Endothelial cell of umbilical vein (primary cell): ENCODE data around the gene ITM2B. TPM values are rescaled to one million over a fixed set of nuclear protein-coding genes. Genes with fewer than 3 reads are reported as not detected.

Source experiments
- BruUV-seq: library from RNA; stranded (reverse); fragments of 400-500 nt; replicated peaks from 2 replicates; lab custom pipeline; 2021; lab: Mats Ljungman, UMichigan
- CTCF ChIA-PET: fragments of 300-600, 350-600 bp; sonication (Branson Sonifier 250); formaldehyde crosslinking; loops from one replicate; lab custom pipeline; 2021; ENCODE audit warnings: antibody characterized with exemption, inconsistent platforms; lab: Charles Lee
- POLR2A ChIA-PET: fragments of 300-600, 350-600 bp; sonication (Branson Sonifier 250); formaldehyde crosslinking; loops from one replicate; lab custom pipeline; 2021; ENCODE audit warnings: antibody characterized with exemption, inconsistent platforms; lab: Charles Lee
- DNase-seq: peaks from one replicate; pipeline ENCODE4 v3.0.0-alpha.2; 2011; ENCODE audit warnings: low read depth, low spot score
- FAIRE-seq: peaks from 2 replicates; lab custom pipeline; 2011; peaks lifted over from hg19 to GRCh38; lab: Jason Lieb, UNC
- H2AFZ ChIP-seq: 2 replicates; pipeline ENCODE4 v1.6.0; 2012; ENCODE audit warnings: low read depth, low read length, control low read depth, inconsistent platforms
- H3K27ac ChIP-seq: 2 replicates; pipeline ENCODE4 v1.5.1; 2011; ENCODE audit warnings: low read depth, mild to moderate bottlenecking, control low read depth, low read length, moderate library complexity; ENCODE audit not compliant: insufficient read depth
- H3K27me3 ChIP-seq, 2 experiments: 2 replicates each; pipeline versions ENCODE4 v1.6.0 to v1.6.1; 2011; ENCODE audit warnings: low read length in 2 of 2, mixed read lengths in 1 of 2; ENCODE audit not compliant: control insufficient read depth in 2 of 2, insufficient read depth in 2 of 2
- H3K36me3 ChIP-seq, 2 experiments: 2 replicates in 1 of 2; 3 replicates in 1 of 2; pipeline ENCODE4 v1.5.1; 2011; ENCODE audit warnings: low read length in 2 of 2, mild to moderate bottlenecking in 1 of 2, moderate library complexity in 1 of 2; ENCODE audit not compliant: control insufficient read depth in 2 of 2, insufficient read depth in 2 of 2; ENCODE audit errors: extremely low read depth in 1 of 2
- H3K4me1 ChIP-seq: 3 replicates; pipeline ENCODE4 v1.5.1; 2011; ENCODE audit warnings: mild to moderate bottlenecking, low read length; ENCODE audit not compliant: control insufficient read depth, insufficient read depth; ENCODE audit errors: extremely low read depth
- H3K4me2 ChIP-seq: 2 replicates; pipeline ENCODE4 v1.6.1; 2011; ENCODE audit warnings: low read length, control low read depth, mixed read lengths; ENCODE audit not compliant: insufficient read depth
- H3K4me3 ChIP-seq, 3 experiments: fragments of 200-600 bp in 1 of 3; sonication (generic), shearing (Covaris generic) in 1 of 3; replicated peaks in 1 of 3; 2 replicates each; pipeline ENCODE4 v1.5.1; 2011 to 2016; ENCODE audit warnings: control low read depth in 3 of 3, low read length in 3 of 3, mild to moderate bottlenecking in 2 of 3, inconsistent platforms in 1 of 3, low read depth in 1 of 3, moderate library complexity in 1 of 3; ENCODE audit not compliant: insufficient read depth in 1 of 3
- H3K79me2 ChIP-seq: 2 replicates; pipeline ENCODE4 v1.6.0; 2012; ENCODE audit warnings: low read length, inconsistent platforms; ENCODE audit not compliant: control insufficient read depth, insufficient read depth
- H3K9ac ChIP-seq: replicated peaks from 2 replicates; pipeline ENCODE3; 2011; ENCODE audit warnings: low read length, control low read depth; ENCODE audit not compliant: insufficient read depth; ENCODE audit errors: extremely low read depth
- H3K9me1 ChIP-seq: replicated peaks from 3 replicates; pipeline ENCODE4 v1.6.0; 2011; ENCODE audit warnings: mild to moderate bottlenecking, low read length; ENCODE audit not compliant: control insufficient read depth, insufficient read depth; ENCODE audit errors: extremely low read depth
- H3K9me3 ChIP-seq: replicated peaks from 2 replicates; pipeline ENCODE4 v1.5.1; 2012; ENCODE audit warnings: low read length, inconsistent platforms; ENCODE audit not compliant: control insufficient read depth, insufficient read depth
- H4K20me1 ChIP-seq: replicated peaks from 2 replicates; pipeline ENCODE3; 2011; ENCODE audit warnings: mild to moderate bottlenecking, low read length; ENCODE audit not compliant: control insufficient read depth, insufficient read depth; ENCODE audit errors: extremely low read depth
- EZH2 ChIP-seq: IDR thresholded peaks from 2 replicates; pipeline ENCODE4 v1.6.1; 2012; ENCODE audit warnings: borderline replicate concordance, low read depth, mild to moderate bottlenecking, moderate library complexity, low read length, inconsistent platforms; ENCODE audit not compliant: severe bottlenecking
- FOS ChIP-seq: IDR thresholded peaks from 2 replicates; pipeline ENCODE4 v1.6.1; 2011; ENCODE audit warnings: mild to moderate bottlenecking, low read length, moderate library complexity, borderline replicate concordance; ENCODE audit not compliant: insufficient read depth
- GATA2 ChIP-seq: IDR thresholded peaks from 2 replicates; pipeline ENCODE4 v1.7.0; 2011; ENCODE audit warnings: low read depth, mild to moderate bottlenecking, moderate library complexity, mixed read lengths, low read length; ENCODE audit not compliant: insufficient read length, insufficient read depth
- JUN ChIP-seq: IDR thresholded peaks from 2 replicates; pipeline ENCODE4 v1.6.1; 2011; ENCODE audit warnings: borderline replicate concordance, low read depth; ENCODE audit not compliant: insufficient read length, insufficient read depth
- MYC ChIP-seq: IDR thresholded peaks from one replicate; pipeline ENCODE4 v1.6.1; 2011; ENCODE audit warnings: mild to moderate bottlenecking, low read depth, low read length
- POLR2A ChIP-seq: IDR thresholded peaks from 2 replicates; pipeline ENCODE4 v1.6.1; 2012; ENCODE audit warnings: low read depth, mild to moderate bottlenecking, control low read depth, low read length
- POLR2AphosphoS5 ChIP-seq: IDR thresholded peaks from 2 replicates; pipeline ENCODE4 v1.6.1; 2012; ENCODE audit warnings: low read depth, mild to moderate bottlenecking, control low read depth, low read length, moderate library complexity; ENCODE audit not compliant: insufficient read depth
- dilution Hi-C: fragments of 300-500 bp; cut with MboI; formaldehyde crosslinking; loops from one replicate; pipeline ENCODE4 v1.15.0; 2019; ENCODE audit warnings: low sequenced_read_pairs; ENCODE audit not compliant: extremely low pct_ligation_motif_present
- intact Hi-C: fragments of 100-400 bp; cut with micrococcal nuclease; formaldehyde crosslinking; loops from one replicate; pipeline ENCODE4 v1.10.0; 2022
- polyA plus RNA-seq, 4 experiments: library from polyadenylated mRNA; depleted of rRNA in 3 of 4; stranded (reverse) in 3 of 4; unstranded in 1 of 4; fragments of >200 nt; gene quantifications; 2 replicates each; pipeline versions ENCODE4 v1.2.1 to v1.2.3, GENCODE V29; 2011 to 2012; ENCODE audit warnings: missing spikeins in 1 of 4
- total RNA-seq: library from RNA; stranded (reverse); gene quantifications from 2 replicates; pipeline ENCODE4 v1.2.3, GENCODE V29; 2021
- TF ChIP-seq, protein P1 (sequence below): IDR thresholded peaks from 2 replicates; pipeline ENCODE4 v1.6.1; 2011; ENCODE audit not compliant: insufficient read depth, insufficient read length
- TF ChIP-seq, protein P2 (sequence below), 2 donors: IDR thresholded peaks; 1 replicate in 1 of 2; 2 replicates in 1 of 2; pipeline ENCODE4 v1.5.1; 2011; ENCODE audit warnings: low read length in 2 of 2, mild to moderate bottlenecking in 2 of 2, moderate library complexity in 2 of 2, control low read depth in 1 of 2, inconsistent platforms in 1 of 2, low read depth in 1 of 2; ENCODE audit not compliant: insufficient read depth in 1 of 2; ENCODE audit errors: extremely low read depth in 1 of 2

The ITM2B gene
- total and polyA plus RNA-seq, 2 donors (not counting 3 experiments of a cell fraction or from before 2014, with no cell fraction given), result 150 to 271 TPM

DNA sequence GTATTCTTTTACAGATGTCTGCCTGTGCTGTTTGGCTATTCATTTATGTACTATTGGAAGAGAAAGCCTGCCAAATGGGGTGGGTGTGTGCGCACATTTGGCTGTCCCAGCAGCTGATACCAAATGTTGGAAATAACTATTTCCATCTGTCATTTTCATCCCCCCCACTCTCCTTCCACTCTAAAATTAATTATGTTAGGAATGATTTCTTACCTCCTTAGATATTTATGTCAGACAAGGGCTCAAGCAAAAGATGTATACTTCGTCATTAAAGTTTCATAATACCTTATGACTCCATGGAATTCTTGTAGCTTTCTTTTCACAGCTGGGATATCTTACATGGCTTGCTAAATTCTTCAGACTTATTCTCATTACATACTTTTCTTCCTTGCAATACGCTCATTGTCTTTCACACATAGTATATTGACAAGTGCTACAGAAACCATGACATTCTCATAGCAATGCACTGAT, 18.6 kb downstream of the ITM2B start:
- H3K4me1 ChIP-seq, result no peaks in the 10 kb centered on the region
- no peaks in the 10 kb centered on the region for H3K9me3 ChIP-seq
- POLR2A ChIA-PET, result no interaction called here
- H4K20me1 ChIP-seq, result no peaks in the 10 kb centered on the region
- no peak overlapping the region for H3K4me2 ChIP-seq
- H3K9me1 ChIP-seq, result no peaks in the 10 kb centered on the region
- dilution Hi-C loops (no loop called here), intact Hi-C loops (no loop called here)
- no peak overlapping the region for H3K4me3 ChIP-seq
- CTCF ChIA-PET, result no interaction called here
- H3K9ac ChIP-seq, result no peak overlapping the region
- FAIRE-seq (no peak), DNase-seq (no peak)
- peaks cover 13% of the 10 kb centered on the region for H3K79me2 ChIP-seq
- BruUV-seq, result no TSS peak
- H3K27me3 ChIP-seq, result no peaks in the 10 kb centered on the region
- peaks cover 8% of the 10 kb centered on the region in 2 experiments for H3K36me3 ChIP-seq
- H2AFZ ChIP-seq, result no peak overlapping the region
- H3K27ac ChIP-seq, result no peak overlapping the region
- no peak for TF ChIP-seq POLR2AphosphoS5
- TF ChIP-seq, protein P1, sequence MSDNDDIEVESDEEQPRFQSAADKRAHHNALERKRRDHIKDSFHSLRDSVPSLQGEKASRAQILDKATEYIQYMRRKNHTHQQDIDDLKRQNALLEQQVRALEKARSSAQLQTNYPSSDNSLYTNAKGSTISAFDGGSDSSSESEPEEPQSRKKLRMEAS, result no peak
- no peak for TF ChIP-seq EZH2
- no peak for TF ChIP-seq JUN
- no peak for TF ChIP-seq POLR2A
- no peak for TF ChIP-seq GATA2
- TF ChIP-seq FOS, result no peak

DNA sequence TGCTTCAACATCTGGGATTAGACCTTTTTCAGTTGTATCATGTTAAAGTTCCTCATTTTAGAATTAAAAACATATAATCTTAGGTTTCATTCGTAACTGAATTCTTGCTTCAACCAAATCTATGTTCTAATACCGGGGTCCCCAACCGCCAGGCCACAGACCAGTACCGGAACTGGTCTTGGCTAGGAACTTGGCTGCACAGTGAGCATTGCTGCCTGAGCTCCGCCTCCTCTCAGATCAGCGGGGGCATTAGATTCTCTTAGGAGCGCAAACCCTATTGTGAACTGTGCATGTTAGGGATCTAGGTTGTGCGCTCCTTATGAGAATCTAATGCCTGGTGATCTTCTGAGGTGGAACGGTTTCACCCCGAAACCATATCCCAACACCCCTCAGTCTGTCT, 19.2 kb downstream of the ITM2B start:
- no peak overlapping the region for H3K27ac ChIP-seq
- ChIA-PET POLR2A (no interaction called here), CTCF (no interaction called here)
- H3K9me1 ChIP-seq, result no peaks in the 10 kb centered on the region
- no peak overlapping the region for H3K4me3 ChIP-seq
- FAIRE-seq (no peak), DNase-seq (no peak)
- BruUV-seq, result no TSS peak
- H4K20me1 ChIP-seq, result no peaks in the 10 kb centered on the region
- intact Hi-C loops, result no loop called here
- H3K79me2 ChIP-seq, result peaks cover 13% of the 10 kb centered on the region
- no peak for TF ChIP-seq FOS
- TF ChIP-seq, protein P1, result no peak
- TF ChIP-seq JUN, result no peak
- no peak for TF ChIP-seq MYC
- TF ChIP-seq EZH2, result no peak
- TF ChIP-seq GATA2, result no peak
- no peak for TF ChIP-seq POLR2A
- TF ChIP-seq, protein P2, sequence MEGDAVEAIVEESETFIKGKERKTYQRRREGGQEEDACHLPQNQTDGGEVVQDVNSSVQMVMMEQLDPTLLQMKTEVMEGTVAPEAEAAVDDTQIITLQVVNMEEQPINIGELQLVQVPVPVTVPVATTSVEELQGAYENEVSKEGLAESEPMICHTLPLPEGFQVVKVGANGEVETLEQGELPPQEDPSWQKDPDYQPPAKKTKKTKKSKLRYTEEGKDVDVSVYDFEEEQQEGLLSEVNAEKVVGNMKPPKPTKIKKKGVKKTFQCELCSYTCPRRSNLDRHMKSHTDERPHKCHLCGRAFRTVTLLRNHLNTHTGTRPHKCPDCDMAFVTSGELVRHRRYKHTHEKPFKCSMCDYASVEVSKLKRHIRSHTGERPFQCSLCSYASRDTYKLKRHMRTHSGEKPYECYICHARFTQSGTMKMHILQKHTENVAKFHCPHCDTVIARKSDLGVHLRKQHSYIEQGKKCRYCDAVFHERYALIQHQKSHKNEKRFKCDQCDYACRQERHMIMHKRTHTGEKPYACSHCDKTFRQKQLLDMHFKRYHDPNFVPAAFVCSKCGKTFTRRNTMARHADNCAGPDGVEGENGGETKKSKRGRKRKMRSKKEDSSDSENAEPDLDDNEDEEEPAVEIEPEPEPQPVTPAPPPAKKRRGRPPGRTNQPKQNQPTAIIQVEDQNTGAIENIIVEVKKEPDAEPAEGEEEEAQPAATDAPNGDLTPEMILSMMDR (IDR thresholded peaks at IDR 0.05; ENCODE audit: extremely low read depth in 1 of 2, insufficient read depth in 1 of 2, low read depth in 1 of 2, low read length in 2 of 2), result no peak
- no peak for TF ChIP-seq POLR2AphosphoS5
- no peak overlapping the region for H2AFZ ChIP-seq
- H3K36me3 ChIP-seq, result peaks cover 8 to 10% of the 10 kb centered on the region in 2 experiments
- no peaks in the 10 kb centered on the region for H3K9me3 ChIP-seq
- no peak overlapping the region for H3K4me2 ChIP-seq
- dilution Hi-C loops, result no loop called here
- H3K27me3 ChIP-seq, result no peaks in the 10 kb centered on the region
- H3K4me1 ChIP-seq, result no peaks in the 10 kb centered on the region
- H3K9ac ChIP-seq, result no peak overlapping the region
